Measurements from ENCODE around the gene NFIA. TPM values are rescaled to one million over a fixed set of nuclear protein-coding genes. Genes with fewer than 3 reads are reported as not detected.

NFIA gene
- total and polyA plus RNA-seq, 9 of the 15 experiments (the other 6 are each of a cell fraction or from before 2014, with no cell fraction given), result 5.3 to 24.9 (median 9.8) TPM

DNA sequence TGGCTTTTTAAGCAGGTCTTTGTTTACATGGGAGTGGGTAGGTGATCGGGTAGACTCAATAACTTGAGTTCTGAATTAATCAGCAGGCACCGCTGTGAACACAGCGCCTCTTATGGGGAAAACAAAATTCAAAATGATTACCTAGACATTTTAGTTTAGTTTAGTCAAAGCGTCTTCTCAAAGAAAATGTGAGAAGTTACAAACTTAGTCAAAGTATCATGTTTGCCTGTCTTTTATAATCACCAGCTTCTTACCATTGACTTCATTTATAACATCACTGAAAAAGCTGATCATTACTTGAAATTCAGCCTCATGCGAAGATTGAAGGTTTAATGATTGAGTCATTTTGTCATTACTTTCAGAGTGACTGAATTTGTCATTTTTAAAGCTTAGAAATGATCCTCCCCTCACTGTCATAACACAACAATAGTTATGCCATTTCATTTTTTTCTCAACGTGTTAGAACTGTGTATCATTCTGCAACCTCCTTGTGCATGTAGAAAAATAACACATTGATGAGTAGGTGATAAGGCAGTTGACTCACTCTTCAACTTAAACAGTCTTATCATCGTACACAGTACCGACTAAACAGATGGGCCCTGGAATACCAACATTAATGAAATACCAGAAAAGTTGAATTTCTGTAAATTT is 188.5 kb downstream of the NFIA start (continued):
- TF ChIP-seq, protein P1, sequence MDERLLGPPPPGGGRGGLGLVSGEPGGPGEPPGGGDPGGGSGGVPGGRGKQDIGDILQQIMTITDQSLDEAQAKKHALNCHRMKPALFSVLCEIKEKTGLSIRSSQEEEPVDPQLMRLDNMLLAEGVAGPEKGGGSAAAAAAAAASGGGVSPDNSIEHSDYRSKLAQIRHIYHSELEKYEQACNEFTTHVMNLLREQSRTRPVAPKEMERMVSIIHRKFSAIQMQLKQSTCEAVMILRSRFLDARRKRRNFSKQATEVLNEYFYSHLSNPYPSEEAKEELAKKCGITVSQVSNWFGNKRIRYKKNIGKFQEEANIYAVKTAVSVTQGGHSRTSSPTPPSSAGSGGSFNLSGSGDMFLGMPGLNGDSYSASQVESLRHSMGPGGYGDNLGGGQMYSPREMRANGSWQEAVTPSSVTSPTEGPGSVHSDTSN (CRISPR knock-in tag; IDR thresholded peaks at IDR 0.05; ENCODE audit: low read depth), result no peak
- TF ChIP-seq, protein P1 (tag; conservative IDR thresholded peaks at IDR 0.05; ENCODE audit: low read depth), result 0 out of 2 replicates have a peak, but pooled peaks have one; percentile 42
- TF ChIP-seq TRIM28 (IDR thresholded peaks at IDR 0.05) (no peak), JUND (IDR thresholded peaks at IDR 0.05; ENCODE audit: borderline replicate concordance, low read depth, low read length) (peak; percentile 97), JUND (tag; IDR thresholded peaks at IDR 0.05; ENCODE audit: borderline replicate concordance, low read depth, low read length) (peak; percentile 95; the same call in 2 of the 3 replicates), NUFIP1 (IDR thresholded peaks at IDR 0.05; ENCODE audit: partially characterized antibody) (no peak), ZBED1 (IDR thresholded peaks at IDR 0.05) (no peak), ZKSCAN8 (CRISPR knock-in tag; IDR thresholded peaks at IDR 0.05) (no peak), ZNF146 (CRISPR knock-in tag; IDR thresholded peaks at IDR 0.05; ENCODE audit: unreplicated experiment) (no peak), FOXJ3 (CRISPR knock-in tag; IDR thresholded peaks at IDR 0.05) (no peak), GTF2E2 (tag; IDR thresholded peaks at IDR 0.05) (no peak)
- TF ChIP-seq, protein P2, sequence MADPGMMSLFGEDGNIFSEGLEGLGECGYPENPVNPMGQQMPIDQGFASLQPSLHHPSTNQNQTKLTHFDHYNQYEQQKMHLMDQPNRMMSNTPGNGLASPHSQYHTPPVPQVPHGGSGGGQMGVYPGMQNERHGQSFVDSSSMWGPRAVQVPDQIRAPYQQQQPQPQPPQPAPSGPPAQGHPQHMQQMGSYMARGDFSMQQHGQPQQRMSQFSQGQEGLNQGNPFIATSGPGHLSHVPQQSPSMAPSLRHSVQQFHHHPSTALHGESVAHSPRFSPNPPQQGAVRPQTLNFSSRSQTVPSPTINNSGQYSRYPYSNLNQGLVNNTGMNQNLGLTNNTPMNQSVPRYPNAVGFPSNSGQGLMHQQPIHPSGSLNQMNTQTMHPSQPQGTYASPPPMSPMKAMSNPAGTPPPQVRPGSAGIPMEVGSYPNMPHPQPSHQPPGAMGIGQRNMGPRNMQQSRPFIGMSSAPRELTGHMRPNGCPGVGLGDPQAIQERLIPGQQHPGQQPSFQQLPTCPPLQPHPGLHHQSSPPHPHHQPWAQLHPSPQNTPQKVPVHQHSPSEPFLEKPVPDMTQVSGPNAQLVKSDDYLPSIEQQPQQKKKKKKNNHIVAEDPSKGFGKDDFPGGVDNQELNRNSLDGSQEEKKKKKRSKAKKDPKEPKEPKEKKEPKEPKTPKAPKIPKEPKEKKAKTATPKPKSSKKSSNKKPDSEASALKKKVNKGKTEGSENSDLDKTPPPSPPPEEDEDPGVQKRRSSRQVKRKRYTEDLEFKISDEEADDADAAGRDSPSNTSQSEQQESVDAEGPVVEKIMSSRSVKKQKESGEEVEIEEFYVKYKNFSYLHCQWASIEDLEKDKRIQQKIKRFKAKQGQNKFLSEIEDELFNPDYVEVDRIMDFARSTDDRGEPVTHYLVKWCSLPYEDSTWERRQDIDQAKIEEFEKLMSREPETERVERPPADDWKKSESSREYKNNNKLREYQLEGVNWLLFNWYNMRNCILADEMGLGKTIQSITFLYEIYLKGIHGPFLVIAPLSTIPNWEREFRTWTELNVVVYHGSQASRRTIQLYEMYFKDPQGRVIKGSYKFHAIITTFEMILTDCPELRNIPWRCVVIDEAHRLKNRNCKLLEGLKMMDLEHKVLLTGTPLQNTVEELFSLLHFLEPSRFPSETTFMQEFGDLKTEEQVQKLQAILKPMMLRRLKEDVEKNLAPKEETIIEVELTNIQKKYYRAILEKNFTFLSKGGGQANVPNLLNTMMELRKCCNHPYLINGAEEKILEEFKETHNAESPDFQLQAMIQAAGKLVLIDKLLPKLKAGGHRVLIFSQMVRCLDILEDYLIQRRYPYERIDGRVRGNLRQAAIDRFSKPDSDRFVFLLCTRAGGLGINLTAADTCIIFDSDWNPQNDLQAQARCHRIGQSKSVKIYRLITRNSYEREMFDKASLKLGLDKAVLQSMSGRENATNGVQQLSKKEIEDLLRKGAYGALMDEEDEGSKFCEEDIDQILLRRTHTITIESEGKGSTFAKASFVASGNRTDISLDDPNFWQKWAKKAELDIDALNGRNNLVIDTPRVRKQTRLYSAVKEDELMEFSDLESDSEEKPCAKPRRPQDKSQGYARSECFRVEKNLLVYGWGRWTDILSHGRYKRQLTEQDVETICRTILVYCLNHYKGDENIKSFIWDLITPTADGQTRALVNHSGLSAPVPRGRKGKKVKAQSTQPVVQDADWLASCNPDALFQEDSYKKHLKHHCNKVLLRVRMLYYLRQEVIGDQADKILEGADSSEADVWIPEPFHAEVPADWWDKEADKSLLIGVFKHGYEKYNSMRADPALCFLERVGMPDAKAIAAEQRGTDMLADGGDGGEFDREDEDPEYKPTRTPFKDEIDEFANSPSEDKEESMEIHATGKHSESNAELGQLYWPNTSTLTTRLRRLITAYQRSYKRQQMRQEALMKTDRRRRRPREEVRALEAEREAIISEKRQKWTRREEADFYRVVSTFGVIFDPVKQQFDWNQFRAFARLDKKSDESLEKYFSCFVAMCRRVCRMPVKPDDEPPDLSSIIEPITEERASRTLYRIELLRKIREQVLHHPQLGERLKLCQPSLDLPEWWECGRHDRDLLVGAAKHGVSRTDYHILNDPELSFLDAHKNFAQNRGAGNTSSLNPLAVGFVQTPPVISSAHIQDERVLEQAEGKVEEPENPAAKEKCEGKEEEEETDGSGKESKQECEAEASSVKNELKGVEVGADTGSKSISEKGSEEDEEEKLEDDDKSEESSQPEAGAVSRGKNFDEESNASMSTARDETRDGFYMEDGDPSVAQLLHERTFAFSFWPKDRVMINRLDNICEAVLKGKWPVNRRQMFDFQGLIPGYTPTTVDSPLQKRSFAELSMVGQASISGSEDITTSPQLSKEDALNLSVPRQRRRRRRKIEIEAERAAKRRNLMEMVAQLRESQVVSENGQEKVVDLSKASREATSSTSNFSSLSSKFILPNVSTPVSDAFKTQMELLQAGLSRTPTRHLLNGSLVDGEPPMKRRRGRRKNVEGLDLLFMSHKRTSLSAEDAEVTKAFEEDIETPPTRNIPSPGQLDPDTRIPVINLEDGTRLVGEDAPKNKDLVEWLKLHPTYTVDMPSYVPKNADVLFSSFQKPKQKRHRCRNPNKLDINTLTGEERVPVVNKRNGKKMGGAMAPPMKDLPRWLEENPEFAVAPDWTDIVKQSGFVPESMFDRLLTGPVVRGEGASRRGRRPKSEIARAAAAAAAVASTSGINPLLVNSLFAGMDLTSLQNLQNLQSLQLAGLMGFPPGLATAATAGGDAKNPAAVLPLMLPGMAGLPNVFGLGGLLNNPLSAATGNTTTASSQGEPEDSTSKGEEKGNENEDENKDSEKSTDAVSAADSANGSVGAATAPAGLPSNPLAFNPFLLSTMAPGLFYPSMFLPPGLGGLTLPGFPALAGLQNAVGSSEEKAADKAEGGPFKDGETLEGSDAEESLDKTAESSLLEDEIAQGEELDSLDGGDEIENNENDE (IDR thresholded peaks at IDR 0.05; ENCODE audit: low read depth, low read length), result no peak
- TF ChIP-seq, protein P3, sequence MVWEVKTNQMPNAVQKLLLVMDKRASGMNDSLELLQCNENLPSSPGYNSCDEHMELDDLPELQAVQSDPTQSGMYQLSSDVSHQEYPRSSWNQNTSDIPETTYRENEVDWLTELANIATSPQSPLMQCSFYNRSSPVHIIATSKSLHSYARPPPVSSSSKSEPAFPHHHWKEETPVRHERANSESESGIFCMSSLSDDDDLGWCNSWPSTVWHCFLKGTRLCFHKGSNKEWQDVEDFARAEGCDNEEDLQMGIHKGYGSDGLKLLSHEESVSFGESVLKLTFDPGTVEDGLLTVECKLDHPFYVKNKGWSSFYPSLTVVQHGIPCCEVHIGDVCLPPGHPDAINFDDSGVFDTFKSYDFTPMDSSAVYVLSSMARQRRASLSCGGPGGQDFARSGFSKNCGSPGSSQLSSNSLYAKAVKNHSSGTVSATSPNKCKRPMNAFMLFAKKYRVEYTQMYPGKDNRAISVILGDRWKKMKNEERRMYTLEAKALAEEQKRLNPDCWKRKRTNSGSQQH (CRISPR knock-in tag; IDR thresholded peaks at IDR 0.05), result no peak
